ENCODE results near the gene CHTF18. TPM values are rescaled to one million over a fixed set of nuclear protein-coding genes. Genes with fewer than 3 reads are reported as not detected.

CHTF18 gene
- total and polyA plus RNA-seq, 2 experiments from 2014 or later, result 61.3 to 129 TPM

DNA sequence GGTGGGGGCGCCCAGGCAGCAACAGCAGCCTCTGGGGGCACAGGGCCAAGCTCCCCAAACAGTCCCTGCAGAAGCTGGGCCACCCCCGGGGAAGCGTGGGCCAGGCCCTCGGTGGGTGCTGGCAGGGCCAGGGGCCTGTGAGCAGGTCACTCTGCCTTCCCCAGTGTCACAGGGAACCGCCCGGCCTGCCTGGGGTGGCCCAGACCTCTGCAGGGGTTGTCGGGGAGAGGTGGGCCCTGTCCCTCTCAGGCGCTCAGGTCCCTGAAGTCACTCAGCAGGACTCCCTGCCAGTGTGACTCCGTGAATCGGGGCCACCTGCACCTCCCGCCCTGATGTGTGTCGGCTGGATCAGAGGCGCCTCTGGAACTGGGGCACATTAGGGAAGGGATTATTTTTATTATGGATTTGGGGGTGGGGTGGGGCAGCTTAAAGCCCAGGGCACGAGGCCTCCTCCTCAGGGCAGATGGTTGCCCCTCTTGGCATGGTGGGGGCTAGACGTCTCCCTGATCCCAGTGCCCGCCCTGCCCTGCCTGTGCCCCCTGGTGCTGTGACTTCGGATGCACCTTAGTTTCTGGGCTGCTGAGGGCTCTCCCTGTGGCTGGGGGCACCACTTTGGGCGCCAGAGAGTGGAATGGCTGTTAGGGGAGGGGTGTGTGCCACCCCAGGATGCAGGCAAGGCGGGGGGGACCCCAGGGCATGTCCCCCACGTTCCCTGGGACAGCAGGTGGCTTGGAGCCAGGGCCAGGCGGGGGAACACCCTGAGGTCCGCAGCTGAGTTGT, 13.4 kb downstream of the CHTF18 start:
- Histone ChIP-seq H3K4me1 (ENCODE audit: insufficient read depth) (peaks cover 3% of the 10 kb centered on the region; the same call in 1 of the 2 replicates), H3K4me3 (no peak overlapping the region), H3K4me2 (no peak overlapping the region), H3K27ac (ENCODE audit: low read depth) (no peak overlapping the region), H3F3A (replicated peaks; ENCODE audit: low read depth) (no peaks in the 10 kb centered on the region), H3K79me2 (replicated peaks; ENCODE audit: insufficient read depth) (no peaks in the 10 kb centered on the region), H3K27me3 (ENCODE audit: insufficient read depth) (peaks cover 43% of the 10 kb centered on the region), H2AFZ (no peak overlapping the region), H3K36me3 (ENCODE audit: insufficient read depth) (no peaks in the 10 kb centered on the region), H3K9me2 (ENCODE audit: insufficient read depth) (no peaks in the 10 kb centered on the region), H4K20me1 (replicated peaks; ENCODE audit: insufficient read depth) (no peaks in the 10 kb centered on the region; the same call in 1 of the 2 replicates)
- Mint-ChIP-seq H3K9me3 (no peaks in the 10 kb centered on the region; the same call in 1 of the 3 replicates), H3K27me3 (ENCODE audit: insufficient read depth, low read depth, poor library complexity) (peaks cover 31% of the 10 kb centered on the region), H3K4me1 (peaks cover 4% of the 10 kb centered on the region; the same call in 1 of the 3 replicates), H3K36me3 (ENCODE audit: low read depth) (peaks cover 20% of the 10 kb centered on the region; the same call in 2 of the 3 replicates), H3K4me3 (no peak overlapping the region), H3K27ac (no peak overlapping the region)
- ATAC-seq (no peak), DNase-seq (ENCODE audit: low spot score) (no peak)
- TF ChIP-seq ZNF114 (CRISPR knock-in tag; IDR thresholded peaks at IDR 0.05) (no peak), CREB1 (CRISPR knock-in tag; IDR thresholded peaks at IDR 0.05; ENCODE audit: low read depth) (no peak), STAT1 (IDR thresholded peaks at IDR 0.05; ENCODE audit: unreplicated experiment) (no peak), POLR2AphosphoS5 (IDR thresholded peaks at IDR 0.05; ENCODE audit: low read depth) (no peak), EZH2 (IDR thresholded peaks at IDR 0.05; ENCODE audit: low read depth, unreplicated experiment) (no peak), NANOG (IDR thresholded peaks at IDR 0.05; ENCODE audit: borderline replicate concordance) (no peak), EZH2phosphoT487 (IDR thresholded peaks at IDR 0.05; ENCODE audit: unreplicated experiment) (no peak), ZNF331 (CRISPR knock-in tag; IDR thresholded peaks at IDR 0.05; ENCODE audit: low read depth) (no peak), JUNB (IDR thresholded peaks at IDR 0.05; ENCODE audit: unreplicated experiment) (no peak)
- TF ChIP-seq, protein P1, sequence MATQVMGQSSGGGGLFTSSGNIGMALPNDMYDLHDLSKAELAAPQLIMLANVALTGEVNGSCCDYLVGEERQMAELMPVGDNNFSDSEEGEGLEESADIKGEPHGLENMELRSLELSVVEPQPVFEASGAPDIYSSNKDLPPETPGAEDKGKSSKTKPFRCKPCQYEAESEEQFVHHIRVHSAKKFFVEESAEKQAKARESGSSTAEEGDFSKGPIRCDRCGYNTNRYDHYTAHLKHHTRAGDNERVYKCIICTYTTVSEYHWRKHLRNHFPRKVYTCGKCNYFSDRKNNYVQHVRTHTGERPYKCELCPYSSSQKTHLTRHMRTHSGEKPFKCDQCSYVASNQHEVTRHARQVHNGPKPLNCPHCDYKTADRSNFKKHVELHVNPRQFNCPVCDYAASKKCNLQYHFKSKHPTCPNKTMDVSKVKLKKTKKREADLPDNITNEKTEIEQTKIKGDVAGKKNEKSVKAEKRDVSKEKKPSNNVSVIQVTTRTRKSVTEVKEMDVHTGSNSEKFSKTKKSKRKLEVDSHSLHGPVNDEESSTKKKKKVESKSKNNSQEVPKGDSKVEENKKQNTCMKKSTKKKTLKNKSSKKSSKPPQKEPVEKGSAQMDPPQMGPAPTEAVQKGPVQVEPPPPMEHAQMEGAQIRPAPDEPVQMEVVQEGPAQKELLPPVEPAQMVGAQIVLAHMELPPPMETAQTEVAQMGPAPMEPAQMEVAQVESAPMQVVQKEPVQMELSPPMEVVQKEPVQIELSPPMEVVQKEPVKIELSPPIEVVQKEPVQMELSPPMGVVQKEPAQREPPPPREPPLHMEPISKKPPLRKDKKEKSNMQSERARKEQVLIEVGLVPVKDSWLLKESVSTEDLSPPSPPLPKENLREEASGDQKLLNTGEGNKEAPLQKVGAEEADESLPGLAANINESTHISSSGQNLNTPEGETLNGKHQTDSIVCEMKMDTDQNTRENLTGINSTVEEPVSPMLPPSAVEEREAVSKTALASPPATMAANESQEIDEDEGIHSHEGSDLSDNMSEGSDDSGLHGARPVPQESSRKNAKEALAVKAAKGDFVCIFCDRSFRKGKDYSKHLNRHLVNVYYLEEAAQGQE (IDR thresholded peaks at IDR 0.05; ENCODE audit: unreplicated experiment), result no peak
- TF ChIP-seq, protein P2, sequence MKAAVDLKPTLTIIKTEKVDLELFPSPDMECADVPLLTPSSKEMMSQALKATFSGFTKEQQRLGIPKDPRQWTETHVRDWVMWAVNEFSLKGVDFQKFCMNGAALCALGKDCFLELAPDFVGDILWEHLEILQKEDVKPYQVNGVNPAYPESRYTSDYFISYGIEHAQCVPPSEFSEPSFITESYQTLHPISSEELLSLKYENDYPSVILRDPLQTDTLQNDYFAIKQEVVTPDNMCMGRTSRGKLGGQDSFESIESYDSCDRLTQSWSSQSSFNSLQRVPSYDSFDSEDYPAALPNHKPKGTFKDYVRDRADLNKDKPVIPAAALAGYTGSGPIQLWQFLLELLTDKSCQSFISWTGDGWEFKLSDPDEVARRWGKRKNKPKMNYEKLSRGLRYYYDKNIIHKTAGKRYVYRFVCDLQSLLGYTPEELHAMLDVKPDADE (IDR thresholded peaks at IDR 0.05), result no peak
- TF ChIP-seq, protein P3, sequence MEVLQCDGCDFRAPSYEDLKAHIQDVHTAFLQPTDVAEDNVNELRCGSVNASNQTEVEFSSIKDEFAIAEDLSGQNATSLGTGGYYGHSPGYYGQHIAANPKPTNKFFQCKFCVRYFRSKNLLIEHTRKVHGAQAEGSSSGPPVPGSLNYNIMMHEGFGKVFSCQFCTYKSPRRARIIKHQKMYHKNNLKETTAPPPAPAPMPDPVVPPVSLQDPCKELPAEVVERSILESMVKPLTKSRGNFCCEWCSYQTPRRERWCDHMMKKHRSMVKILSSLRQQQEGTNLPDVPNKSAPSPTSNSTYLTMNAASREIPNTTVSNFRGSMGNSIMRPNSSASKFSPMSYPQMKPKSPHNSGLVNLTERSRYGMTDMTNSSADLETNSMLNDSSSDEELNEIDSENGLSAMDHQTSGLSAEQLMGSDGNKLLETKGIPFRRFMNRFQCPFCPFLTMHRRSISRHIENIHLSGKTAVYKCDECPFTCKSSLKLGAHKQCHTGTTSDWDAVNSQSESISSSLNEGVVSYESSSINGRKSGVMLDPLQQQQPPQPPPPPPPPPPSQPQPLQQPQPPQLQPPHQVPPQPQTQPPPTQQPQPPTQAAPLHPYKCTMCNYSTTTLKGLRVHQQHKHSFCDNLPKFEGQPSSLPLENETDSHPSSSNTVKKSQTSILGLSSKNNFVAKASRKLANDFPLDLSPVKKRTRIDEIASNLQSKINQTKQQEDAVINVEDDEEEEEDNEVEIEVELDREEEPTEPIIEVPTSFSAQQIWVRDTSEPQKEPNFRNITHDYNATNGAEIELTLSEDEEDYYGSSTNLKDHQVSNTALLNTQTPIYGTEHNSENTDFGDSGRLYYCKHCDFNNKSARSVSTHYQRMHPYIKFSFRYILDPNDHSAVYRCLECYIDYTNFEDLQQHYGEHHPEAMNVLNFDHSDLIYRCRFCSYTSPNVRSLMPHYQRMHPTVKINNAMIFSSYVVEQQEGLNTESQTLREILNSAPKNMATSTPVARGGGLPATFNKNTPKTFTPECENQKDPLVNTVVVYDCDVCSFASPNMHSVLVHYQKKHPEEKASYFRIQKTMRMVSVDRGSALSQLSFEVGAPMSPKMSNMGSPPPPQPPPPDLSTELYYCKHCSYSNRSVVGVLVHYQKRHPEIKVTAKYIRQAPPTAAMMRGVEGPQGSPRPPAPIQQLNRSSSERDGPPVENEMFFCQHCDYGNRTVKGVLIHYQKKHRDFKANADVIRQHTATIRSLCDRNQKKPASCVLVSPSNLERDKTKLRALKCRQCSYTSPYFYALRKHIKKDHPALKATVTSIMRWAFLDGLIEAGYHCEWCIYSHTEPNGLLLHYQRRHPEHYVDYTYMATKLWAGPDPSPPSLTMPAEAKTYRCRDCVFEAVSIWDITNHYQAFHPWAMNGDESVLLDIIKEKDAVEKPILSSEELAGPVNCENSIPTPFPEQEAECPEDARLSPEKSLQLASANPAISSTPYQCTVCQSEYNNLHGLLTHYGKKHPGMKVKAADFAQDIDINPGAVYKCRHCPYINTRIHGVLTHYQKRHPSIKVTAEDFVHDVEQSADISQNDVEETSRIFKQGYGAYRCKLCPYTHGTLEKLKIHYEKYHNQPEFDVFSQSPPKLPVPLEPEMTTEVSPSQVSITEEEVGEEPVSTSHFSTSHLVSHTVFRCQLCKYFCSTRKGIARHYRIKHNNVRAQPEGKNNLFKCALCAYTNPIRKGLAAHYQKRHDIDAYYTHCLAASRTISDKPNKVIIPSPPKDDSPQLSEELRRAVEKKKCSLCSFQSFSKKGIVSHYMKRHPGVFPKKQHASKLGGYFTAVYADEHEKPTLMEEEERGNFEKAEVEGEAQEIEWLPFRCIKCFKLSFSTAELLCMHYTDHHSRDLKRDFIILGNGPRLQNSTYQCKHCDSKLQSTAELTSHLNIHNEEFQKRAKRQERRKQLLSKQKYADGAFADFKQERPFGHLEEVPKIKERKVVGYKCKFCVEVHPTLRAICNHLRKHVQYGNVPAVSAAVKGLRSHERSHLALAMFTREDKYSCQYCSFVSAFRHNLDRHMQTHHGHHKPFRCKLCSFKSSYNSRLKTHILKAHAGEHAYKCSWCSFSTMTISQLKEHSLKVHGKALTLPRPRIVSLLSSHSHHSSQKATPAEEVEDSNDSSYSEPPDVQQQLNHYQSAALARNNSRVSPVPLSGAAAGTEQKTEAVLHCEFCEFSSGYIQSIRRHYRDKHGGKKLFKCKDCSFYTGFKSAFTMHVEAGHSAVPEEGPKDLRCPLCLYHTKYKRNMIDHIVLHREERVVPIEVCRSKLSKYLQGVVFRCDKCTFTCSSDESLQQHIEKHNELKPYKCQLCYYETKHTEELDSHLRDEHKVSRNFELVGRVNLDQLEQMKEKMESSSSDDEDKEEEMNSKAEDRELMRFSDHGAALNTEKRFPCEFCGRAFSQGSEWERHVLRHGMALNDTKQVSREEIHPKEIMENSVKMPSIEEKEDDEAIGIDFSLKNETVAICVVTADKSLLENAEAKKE (CRISPR knock-in tag; IDR thresholded peaks at IDR 0.05), result no peak
- TF ChIP-seq, protein P4, sequence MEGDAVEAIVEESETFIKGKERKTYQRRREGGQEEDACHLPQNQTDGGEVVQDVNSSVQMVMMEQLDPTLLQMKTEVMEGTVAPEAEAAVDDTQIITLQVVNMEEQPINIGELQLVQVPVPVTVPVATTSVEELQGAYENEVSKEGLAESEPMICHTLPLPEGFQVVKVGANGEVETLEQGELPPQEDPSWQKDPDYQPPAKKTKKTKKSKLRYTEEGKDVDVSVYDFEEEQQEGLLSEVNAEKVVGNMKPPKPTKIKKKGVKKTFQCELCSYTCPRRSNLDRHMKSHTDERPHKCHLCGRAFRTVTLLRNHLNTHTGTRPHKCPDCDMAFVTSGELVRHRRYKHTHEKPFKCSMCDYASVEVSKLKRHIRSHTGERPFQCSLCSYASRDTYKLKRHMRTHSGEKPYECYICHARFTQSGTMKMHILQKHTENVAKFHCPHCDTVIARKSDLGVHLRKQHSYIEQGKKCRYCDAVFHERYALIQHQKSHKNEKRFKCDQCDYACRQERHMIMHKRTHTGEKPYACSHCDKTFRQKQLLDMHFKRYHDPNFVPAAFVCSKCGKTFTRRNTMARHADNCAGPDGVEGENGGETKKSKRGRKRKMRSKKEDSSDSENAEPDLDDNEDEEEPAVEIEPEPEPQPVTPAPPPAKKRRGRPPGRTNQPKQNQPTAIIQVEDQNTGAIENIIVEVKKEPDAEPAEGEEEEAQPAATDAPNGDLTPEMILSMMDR (conservative IDR thresholded peaks at IDR 0.05; ENCODE audit: low read depth in 2 of 2), result no peak
